Fibroblast of skin of abdomen (primary cell): ENCODE measurements around the gene MYO7A.

Source experiments
- DNase-seq: peaks from one replicate; pipeline ENCODE4 v3.0.0-alpha.2; 2013

Gene MYO7A

DNA sequence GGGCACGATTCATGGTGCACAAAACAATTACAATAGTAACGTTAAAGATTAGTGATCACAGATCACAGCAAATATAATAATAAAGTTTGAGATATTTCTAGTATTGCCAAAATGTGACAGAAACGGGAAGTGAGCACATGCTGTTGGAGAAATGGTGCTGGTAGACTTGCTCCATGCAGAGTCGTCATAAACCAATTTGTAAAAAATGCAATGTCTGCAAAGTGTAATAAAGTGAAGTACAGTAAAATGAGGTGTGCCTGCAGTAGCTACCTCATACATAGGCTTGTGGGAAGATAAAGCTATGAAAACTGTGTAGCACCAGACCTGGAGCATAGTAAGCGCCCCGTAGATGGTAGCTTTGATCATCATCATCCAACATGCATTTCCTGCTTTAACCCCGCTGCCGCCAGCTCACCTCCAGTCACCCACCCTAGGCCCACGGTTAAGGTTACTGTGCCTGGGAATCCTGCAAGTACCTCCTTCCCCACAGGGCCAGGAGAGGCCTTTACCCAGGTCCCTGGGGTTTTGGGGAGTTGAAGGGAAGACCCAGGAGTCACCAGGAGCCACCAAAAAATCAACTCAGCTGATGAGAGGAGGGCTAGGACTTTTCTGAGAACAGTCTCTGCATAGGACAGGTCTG lies 59.2 kb downstream of the MYO7A start:
- DNase-seq: no peak

DNA sequence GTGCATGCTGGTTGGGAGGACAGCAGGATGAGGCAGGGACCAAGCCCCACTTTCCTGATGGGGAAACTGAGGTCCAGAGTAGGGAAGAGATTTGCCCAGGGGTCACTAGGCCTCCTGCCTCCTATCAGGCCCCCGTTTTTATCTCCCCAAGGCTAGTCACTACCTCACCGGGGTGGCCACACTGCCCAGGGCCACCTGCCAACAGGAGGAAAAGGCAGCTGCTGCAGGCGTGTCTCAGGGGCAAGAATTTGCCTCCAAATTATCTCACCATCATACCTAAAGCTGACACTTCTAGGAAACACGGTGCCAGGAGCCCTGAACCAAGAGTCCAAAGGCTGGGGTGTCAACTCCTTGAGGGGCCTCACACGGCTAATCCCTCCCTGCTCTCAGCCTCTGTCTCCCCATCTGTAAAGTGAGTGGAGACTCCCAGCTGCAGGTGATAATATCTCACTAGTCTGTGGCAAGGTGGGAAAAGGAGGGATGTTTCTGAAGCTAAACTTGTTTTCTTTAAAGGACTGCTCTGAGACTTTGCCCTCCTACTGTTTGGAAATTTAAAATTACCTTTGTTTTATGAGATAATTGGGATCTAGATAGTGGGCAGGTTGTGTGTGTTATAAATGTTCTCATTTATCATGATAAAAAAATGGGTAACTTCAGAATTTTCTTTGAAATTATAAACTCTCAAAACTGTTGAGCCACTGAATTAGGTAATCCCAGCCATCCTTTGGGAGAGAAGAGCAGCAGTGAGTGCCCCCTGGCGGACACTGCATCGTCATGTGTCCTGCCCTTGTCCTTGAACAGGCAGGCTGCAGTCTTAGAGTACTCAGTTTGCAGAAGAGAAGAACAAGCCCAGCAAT lies 60.0 kb downstream of the MYO7A start:
- peak; percentile 58 for DNase-seq

DNA sequence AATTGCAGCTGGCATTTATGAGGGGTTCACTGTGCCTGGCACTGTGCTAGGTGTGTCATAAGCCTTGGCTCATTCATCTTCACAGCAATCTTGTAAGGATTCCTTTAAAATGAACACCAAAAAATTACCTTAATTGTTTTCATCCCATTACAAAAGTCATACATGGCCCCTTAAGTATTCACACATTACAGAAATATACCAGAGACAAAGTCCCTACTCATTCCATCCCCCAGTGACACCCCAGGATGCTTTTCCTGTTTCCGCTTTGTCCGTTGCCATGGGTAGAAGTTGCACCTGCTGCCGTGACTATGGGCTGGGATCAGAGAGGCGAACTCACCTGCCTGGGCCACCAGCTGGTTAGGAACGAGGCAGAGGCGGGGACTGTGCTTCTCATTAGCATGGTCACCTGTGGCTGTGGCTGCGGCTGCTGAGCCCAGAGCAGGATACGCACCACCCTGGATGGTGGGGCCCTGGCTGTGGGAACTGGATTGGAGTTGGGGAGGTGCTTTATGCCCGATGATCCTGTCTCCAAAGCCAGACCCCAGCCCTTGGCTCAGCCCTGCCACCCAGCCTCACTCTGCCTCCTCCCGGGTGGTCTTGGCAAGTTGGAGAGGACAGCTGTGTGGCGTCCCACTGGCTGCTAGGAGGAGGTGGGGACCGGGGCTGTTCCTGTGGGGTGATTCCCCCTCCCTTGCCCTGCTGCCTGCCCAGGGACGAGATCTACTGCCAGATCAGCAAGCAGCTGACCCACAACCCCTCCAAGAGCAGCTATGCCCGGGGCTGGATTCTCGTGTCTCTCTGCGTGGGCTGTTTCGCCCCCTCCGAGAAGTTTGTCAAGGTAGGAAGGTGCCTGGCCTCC lies 60.8 kb downstream of the MYO7A start:
- DNase-seq: no peak

DNA sequence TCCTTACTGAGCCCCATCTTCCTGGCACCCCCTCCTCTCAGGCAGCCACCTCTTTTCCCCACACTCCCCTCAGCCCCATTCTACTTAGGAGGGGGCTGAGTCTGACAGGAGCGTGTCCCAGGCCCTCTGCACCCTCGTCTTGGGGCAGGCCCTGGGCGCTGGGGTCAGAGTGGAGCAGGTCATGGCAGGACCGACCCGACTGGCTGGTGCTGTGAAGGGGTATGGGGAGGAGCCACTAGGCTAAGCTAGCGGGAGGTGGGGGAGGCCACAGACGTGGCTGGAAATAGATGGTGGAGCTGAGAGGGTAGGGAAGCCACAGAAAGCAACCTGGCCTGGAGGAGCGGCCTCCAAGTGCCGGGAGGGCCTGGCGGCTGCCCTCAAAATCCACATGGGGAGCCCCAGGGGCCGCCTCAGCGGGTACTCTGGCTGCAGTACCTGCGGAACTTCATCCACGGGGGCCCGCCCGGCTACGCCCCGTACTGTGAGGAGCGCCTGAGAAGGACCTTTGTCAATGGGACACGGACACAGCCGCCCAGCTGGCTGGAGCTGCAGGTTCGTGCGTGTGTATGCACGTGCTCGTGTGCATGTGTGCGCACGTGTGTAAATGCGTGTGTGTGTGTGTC lies 61.7 kb downstream of the MYO7A start:
- DNase-seq: no peak

DNA sequence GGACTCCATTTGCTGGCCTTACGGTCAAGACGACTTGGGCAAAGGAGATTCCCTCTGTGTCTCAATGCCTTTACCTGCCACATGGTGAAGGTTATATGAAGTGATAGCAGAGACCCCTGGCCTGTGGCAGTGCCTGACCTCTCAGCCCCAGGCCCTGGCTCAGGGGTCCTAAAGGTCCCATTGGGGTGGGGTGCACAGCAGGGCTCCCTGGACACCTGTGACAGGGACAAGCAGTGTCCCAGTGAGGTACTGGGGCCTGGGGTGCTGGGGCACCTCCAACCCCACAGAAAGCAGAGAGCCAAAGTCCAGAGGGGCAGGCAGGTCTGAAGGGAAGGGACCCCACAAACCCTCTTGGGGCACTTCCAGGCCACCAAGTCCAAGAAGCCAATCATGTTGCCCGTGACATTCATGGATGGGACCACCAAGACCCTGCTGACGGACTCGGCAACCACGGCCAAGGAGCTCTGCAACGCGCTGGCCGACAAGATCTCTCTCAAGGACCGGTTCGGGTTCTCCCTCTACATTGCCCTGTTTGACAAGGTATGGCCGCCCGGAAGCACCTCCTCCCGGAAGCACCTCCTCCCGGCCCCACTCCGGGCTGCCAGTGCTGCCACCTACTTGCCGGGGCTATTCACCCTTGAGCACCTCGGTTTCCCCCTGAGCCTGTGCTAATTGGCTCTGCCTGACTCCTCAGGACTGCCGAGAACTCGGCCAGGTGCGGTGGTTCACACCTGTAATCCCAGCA lies 62.5 kb downstream of the MYO7A start:
- no peak for DNase-seq

DNA sequence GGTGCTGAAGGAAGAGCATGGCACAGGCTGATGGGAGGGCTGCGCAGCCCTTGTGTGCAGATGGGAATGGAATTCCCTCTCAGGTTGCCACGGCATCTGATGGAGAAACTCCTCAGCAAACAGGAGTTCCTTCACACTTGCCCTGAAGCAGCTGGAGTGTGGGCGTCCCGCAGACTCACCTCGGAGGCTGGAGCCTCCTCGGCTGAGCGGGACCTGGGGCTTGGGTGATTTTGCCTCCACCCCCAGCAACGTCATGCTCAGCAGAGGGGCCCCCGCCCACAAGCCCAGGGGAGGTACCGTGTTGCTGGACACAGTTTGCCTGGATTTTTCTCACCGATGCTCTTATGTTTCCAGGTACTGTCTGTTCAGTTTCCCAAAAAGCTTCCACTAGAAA lies 63.4 kb downstream of the MYO7A start:
- DNase-seq: no peak

DNA sequence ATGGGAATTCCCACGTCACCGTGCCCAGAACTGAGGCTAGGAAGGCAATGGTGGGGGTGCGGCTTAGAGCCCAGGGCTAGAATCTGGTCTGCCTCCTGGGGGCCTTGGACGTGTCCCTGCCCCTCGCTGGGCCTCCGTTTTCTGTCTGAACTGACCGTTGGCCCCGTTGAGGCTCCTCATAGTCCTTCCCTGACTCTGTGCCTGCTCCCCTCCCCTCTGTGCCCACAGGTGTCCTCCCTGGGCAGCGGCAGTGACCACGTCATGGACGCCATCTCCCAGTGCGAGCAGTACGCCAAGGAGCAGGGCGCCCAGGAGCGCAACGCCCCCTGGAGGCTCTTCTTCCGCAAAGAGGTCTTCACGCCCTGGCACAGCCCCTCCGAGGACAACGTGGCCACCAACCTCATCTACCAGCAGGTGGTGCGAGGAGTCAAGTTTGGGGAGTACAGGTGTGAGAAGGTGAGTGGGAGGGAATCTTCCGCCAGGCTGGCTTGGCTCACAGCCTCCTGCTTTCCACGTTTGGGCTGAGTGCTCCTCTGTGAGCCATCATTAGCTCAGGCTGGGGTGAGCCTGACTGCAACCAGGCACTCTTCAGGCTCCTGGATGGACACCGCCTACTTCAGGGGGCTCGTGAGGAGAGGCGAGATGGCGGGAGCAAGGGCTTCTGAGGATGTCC lies 63.9 kb downstream of the MYO7A start:
- DNase-seq: peak; percentile 33

DNA sequence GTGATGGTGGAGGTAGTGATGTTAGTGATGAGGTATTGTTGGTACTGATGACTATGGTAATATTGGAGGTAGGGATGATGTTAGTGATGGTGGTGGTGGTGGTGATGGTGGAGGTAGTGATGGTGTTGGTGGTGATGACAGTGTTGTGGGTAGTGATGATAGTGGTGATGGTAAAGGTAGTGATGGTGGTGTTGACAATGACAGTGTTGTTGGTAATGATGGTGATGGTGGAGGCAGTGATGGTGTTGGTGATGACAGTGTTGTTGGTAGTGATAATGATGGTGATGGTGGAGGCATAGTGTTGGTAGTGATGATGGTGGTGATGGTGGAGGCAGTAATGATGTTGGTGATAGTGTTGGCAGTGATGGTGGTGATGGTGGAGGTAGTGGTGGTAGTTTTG lies 65.1 kb downstream of the MYO7A start:
- DNase-seq: no peak

DNA sequence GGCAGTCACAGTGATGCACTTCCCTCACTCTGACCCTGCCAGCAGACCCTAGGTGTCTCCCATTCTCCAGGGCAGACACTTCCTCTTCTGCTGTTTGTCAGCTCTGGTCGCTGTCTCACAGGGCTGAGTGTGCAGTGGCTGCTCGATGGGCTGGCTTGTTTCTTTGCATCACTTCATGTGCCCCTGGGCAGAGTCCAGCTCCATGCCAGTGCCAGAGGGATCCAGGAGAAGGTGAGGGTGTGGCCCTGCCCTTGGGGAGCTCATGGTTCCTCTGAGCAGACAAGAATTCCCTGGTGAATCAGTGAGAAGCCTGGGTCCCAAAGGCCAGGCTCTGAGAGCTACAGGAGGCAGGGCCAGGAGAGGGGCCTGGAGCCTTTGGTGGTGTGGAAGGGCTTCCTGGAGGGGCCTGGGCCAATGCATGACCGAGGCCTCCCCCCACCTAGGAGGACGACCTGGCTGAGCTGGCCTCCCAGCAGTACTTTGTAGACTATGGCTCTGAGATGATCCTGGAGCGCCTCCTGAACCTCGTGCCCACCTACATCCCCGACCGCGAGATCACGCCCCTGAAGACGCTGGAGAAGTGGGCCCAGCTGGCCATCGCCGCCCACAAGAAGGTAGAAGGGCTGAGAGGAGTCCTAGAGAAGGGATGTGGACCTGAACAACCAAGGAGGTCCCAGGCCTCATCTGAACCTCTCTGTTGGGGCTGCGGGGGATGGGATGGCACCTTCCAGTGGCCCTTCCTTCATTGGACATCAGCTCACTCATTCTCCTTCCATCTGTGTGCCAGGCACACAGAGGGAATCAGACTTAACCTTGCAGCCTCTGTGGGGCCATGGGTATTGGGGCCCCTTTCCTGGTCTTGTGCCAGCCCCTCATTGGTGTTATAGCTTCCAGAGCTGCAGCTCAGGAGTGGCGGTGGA lies 66.1 kb downstream of the MYO7A start:
- no peak for DNase-seq

DNA sequence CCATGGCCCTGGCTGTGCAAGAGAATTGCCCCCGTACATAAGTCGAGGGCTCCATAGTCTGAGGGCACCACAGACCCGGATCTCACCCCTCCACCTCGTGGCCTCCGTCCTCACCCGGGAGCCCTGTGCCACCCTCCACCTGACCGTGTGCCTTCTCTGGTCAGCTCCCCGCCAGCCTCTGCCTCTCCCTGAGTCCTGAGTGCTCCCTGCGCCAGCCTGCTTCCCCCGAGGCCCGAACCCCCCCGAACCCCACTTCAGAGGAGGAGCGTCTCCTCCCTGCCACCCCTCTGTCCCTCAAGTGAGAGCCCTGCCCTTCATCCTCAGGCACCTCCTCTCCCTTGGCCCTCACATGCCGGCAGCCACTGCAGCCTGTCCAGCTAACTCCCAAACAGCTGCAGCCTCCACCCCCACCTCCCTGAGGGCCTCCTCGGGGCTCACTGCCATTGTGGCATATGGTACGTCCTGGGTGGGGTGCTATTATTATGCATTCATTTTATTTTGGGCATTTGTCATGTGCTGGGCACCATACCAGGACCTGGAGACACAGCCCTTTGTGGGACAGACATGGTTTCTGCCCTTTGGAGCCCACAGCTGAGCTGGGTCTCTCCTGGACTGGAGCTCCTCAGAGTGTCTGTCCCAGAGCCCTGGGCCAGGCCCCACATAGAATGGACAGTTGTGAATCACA lies 67.2 kb downstream of the MYO7A start:
- DNase-seq: no peak

DNA sequence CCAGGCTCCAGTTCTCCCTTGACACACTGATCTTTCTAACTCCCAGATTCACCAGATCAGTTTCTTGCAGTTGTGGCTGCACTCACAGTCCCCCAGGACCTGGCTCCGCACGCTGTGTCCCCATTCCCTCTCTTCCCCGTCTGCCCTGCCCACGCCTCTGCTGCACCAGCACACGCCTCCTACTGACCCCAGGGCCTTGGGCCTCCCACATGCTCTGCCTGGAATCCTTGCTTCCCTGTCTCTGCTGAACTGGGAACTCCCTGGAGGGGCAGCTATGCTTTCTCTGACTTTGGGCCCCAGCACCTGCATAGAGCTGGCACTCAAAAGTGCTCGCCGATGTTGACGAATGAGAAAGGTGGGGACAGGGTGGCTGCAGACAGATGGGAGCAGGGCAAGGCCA lies 68.9 kb downstream of the MYO7A start:
- no peak for DNase-seq

DNA sequence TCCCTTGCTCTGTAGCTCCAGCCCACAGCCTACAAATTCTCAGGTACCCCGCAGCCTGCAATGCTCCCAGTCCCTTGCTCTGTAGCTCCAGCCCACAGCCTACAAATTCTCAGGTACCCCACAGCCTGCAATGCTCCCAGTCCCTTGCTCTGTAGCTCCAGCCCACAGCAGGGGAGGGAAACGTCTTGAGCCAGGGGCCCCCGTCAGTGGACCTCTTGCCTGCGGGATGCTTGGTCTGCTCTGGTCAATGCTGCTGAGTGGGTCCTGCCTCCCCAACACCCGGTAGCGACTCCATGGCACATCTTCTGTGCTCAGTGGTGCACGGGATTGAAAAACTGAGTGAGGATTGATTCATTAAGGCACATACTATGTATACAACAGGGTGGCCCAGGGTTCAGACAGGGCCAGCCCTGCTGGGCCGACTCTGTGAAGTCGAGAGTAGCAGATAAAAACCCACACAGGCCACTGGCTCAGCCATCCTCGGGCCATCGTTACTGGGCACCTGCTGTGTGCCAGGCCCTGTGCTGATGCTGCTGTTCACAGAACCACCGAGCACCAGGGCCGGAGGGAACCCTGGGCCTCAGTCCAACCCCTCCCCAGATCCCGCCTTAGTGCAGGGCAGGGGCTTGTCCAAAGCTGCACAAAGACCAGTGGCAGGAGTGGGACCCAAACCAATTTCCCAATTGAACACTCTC lies 69.7 kb downstream of the MYO7A start:
- no peak for DNase-seq

DNA sequence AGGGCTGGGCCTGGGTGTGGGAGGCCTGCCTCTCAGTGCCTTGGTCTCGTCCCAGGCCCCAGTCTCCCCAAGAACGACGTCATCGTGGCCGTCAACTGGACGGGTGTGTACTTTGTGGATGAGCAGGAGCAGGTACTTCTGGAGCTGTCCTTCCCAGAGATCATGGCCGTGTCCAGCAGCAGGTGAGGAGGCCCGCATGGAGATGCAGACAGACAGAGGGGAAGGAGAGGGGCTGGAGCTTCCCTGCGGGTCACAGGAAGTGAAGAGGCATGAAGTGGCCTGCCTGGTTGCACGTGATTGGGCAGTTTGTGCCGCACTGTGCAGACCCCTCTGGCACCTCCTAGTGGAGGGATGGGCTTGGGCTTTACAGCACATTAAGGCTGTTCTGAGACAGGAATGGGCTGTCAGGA lies 70.4 kb downstream of the MYO7A start:
- DNase-seq: peak; percentile 8

DNA sequence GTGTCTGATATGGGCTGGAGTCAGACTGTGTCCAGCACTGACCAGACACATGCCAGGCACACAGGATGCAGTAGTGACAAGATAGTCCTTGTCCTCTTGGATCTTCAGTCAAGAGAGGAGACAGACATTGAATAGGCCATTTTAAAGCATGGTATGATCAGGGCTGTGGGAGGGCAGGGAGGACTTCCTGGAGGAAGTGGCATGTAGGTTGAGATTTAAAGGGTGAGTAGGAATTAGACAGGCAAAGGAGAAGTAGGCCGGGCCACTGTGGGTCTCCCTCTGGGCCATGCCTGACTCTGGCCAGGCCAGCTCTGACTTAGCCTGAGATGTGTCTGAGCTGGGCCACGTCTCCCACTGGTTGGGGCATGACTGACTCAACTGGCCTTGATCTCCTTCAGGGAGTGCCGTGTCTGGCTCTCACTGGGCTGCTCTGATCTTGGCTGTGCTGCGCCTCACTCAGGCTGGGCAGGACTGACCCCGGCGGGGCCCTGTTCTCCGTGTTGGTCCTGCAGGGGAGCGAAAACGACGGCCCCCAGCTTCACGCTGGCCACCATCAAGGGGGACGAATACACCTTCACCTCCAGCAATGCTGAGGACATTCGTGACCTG lies 71.2 kb downstream of the MYO7A start:
- no peak for DNase-seq

DNA sequence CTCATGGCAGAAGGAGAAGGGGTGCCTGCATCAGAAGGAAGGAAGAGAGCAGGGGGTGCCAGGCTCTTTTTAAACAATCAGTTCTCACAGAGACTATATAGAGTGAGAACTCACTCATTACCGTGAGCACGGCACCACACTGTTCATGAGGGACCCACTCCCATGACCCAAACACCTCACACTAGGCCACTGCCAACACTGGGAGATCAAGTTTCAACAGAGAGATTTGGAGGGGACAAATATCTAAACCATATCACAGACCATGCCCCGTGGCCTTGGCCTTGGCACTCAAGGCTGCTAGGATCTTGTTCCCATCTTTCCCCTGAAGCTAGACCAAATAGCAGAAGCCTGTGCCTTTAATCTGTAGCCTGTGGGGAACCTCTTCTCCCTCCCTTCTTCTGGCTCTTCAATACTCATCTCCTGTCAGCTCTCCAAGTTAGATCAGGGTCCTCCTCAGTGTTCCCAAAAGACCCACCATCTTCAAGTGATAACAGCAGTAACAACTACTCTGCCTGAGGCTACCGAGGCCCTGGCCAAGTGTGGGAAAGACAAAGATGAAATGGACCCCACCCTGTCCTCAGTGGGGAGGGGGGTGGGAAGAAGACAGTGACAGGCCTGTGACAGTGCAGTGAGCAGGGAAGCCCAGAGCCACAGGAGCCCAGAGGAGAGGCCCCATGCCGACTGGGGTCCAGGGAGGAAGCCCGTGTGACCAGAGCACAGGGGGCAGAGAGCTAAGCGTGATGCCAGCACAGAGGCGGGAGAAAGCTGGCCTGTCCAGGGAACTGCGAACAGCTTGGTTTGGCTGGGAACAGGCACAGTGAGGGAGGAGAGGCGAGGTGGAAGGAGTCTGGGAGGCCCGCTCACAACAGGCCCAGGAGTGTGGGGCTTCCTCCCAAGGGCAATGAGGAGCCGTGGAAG lies 72.6 kb downstream of the MYO7A start:
- DNase-seq: no peak

DNA sequence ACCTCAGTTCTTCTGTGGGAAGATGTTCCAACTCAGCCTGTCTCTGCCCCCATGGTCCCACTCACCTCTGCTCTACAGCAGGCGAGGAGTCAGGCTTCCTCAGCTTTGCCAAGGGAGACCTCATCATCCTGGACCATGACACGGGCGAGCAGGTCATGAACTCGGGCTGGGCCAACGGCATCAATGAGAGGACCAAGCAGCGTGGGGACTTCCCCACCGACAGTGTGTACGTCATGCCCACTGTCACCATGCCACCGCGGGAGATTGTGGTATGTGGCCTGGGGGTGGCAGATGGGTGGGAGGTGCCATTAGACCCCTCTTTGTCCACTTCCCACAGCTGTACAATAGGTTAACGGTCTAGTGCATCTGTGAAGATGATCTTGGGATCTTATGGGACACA lies 73.3 kb downstream of the MYO7A start:
- no peak for DNase-seq
